Activated CD8-positive, alpha-beta memory T cell treated with anti-CD3 and anti-CD28 coated beads for 48 hours (primary cell): ENCODE measurements around the gene SLC7A5.
"Not testable (repeated sequence)": the region's sequence is repeated elsewhere in the genome, so short reads cannot be mapped to it uniquely, and the experiment has no call there.

Source experiments
- DNase-seq, 3 experiments: peaks; one replicate each; pipeline ENCODE4 v3.0.0-alpha.2; 2020; ENCODE audit warnings: low read depth in 2 of 3, low spot score in 2 of 3

The SLC7A5 gene

GRCh38 chr16:87869061-87869878 lies at the start of gene SLC7A5:
SLC7A5 (minus strand) TSS chr16:87869507; CDS start chr16:87869422, 85 bp downstream.
- DNase-seq, result peak; percentile 85 to 88 (median 87)

DNA sequence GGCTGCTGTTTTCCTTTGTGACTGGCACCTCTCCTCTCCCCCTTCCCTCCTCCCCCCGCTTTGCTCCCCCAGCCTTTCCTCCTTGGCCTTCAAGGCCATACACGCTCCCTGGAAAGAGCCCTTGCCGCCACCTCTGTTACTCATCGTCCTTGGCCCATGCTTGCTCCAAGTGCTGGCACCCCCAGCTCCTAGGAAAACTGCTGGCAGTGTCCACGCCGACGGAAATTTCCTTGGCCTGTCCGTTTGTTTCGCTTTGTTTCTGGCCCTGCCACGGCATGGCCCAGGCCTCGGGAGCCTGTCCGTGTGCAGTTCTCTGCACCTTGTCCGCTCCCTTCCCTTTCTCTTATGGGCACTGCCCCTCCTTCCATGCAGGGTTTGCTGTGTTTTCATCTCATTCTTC lies 49.0 kb upstream of the SLC7A5 start:
- no peak for DNase-seq

DNA sequence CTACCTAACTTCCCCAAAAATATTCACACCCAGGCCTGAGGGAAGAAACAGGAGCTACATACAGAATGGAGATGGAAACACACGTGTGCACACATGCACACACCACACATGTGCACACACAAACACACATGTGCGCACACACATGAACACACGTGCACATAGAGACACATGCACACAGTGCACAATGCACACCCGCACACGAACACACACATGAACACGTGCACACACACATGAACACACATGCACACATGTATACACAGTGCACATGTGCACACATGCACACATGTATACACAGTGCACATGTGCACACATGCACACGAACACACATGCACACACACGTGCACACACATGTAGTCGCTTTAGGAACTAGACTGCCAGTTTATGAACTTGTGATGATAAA lies 48.2 kb upstream of the SLC7A5 start:
- no peak for DNase-seq

- no peak for DNase-seq
Measured at GRCh38 chr16:87914812-87915211, 45.5 kb upstream of the SLC7A5 start.

GRCh38 chr16:87914021-87914725 lies 44.9 kb upstream of the SLC7A5 start:
- DNase-seq, result not testable (repeated sequence)

- DNase-seq, result not testable (repeated sequence)
Measured at GRCh38 chr16:87912691-87913090, 43.4 kb upstream of the SLC7A5 start.

DNA sequence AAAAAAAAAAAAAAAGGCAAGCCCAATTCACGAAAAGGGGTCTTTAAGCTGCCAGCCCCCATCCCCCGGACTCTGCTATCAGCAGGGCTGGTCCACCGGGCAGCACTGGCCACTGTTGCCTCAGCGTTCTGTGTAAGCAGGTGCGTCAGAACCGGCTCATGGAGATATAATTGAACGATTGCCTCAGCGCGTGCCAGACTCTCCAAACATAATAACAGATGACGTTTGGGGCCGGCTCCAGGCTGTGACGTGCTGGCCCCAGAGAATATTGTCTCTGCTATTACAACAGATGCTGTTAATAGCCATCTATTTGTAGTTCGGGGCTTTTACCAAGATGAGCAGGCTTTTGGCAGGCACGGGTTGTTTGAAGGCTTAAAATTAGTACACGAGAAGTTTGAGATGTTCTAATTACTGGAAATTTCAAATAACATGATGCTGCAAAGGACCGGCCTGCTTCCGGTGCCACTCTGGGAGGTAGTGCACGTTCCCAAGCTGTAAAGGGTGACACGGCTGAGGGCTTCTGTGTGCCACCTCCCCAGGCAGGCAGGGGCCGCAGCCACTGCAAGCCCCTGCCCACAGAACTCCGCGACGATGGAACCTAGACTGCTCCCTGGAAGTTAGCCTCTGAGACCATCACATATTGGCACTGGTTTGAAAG lies 41.9 kb upstream of the SLC7A5 start:
- DNase-seq, result not testable (repeated sequence)

DNA sequence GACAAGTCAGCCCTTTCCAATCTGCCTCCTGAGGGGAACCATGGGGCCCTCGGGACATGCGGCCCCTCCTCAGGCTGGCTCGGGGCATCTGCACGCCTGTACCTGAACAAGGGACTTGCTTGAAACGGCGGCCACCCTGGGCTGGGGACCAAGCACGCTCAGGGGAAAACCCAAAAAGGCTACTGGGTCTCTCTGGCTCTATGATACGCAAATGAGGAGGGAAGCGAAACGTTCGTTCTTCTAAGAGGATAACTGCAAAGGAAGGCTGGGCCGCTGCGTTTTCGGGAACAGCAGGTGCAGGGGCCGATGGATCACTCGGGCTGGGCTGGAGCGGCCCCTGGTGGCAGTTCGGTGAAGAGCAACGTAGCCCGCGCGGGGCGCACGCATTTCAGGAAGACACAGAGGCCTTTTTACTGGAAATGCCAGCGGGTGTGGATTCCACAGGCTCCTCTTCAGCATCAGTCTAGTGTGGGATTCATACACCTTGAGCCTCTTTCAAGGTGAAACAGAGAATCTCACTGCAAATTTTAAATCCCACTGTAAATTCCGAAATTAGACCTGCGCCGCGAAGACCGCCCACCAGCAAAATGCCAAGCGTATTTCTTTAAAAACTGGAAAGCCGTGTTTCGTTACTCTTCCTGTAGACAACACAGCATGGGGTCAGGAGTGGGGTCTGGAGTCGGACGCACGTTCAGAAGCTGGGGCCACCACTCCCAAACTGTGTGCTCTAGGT lies 40.1 kb upstream of the SLC7A5 start:
- peak; percentile 65 to 92 (median 91) for DNase-seq

- DNase-seq, result not testable (repeated sequence)
Measured at GRCh38 chr16:87908101-87908500, 38.8 kb upstream of the SLC7A5 start.

DNA sequence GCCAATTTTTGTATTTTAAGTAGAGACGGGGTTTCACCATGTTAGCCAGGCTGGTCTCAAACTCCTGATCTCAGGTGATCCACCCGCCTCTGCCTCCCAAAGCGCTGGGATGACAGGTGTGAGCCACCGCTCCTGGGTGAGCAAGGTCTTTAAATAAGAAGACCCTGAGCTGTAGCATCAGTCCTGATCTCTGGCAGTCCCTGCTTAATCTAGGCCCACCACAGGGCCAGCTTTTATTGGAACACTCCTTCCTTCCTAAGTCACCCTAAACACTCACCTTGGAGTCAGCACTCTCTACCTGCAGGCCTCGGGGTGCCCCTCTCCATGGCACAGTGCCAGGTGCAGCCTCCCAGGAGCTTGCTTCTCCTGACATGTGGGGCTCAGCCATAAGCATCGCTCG lies 36.2 kb upstream of the SLC7A5 start:
- not testable (repeated sequence) for DNase-seq

- DNase-seq, result not testable (repeated sequence)
Measured at GRCh38 chr16:87904963-87905362, 35.7 kb upstream of the SLC7A5 start.

- DNase-seq, result not testable (repeated sequence)
Measured at GRCh38 chr16:87900489-87900888, 31.2 kb upstream of the SLC7A5 start.

GRCh38 chr16:87897521-87898505 lies 28.5 kb upstream of the SLC7A5 start:
- peak in 1 of 3 experiments; percentile 46 for DNase-seq

- not testable (repeated sequence) for DNase-seq
Measured at GRCh38 chr16:87896924-87897520, 27.7 kb upstream of the SLC7A5 start.

GRCh38 chr16:87896176-87896890 lies 27.0 kb upstream of the SLC7A5 start:
- not testable (repeated sequence) for DNase-seq

- DNase-seq, result peak; percentile 40 to 73 (median 61)
Measured at GRCh38 chr16:87895641-87896141, 26.4 kb upstream of the SLC7A5 start.

GRCh38 chr16:87894005-87894404 lies 24.7 kb upstream of the SLC7A5 start:
- not testable (repeated sequence) for DNase-seq

GRCh38 chr16:87891764-87892163 lies 22.5 kb upstream of the SLC7A5 start:
- DNase-seq, result no peak
